GM10248 (cell line): ENCODE results near the gene LENEP.

ENCODE experiments used
- CTCF ChIA-PET: fragments of 300-600 bp; sonication (Branson Sonifier 250); formaldehyde crosslinking; extraction: SDS; loops from one replicate; lab custom pipeline; 2021; ENCODE audit warnings: antibody characterized with exemption; lab: Yijun Ruan, JAX
- POLR2A ChIA-PET: fragments of 350-650 bp; sonication (Branson Sonifier 250); formaldehyde crosslinking; extraction: SDS; loops from one replicate; lab custom pipeline; 2020; ENCODE audit warnings: antibody characterized with exemption; lab: Yijun Ruan, JAX
- DNase-seq: peaks from one replicate; pipeline ENCODE4 v3.0.0; 2012; ENCODE audit errors: extremely low spot score
- TF ChIP-seq, protein P1 (sequence below): IDR thresholded peaks from 2 replicates; pipeline ENCODE4 v1.5.1; 2012; ENCODE audit warnings: mild to moderate bottlenecking, low read depth; ENCODE audit errors: extremely low read depth, missing control alignments, control extremely low read depth

LENEP gene

DNA sequence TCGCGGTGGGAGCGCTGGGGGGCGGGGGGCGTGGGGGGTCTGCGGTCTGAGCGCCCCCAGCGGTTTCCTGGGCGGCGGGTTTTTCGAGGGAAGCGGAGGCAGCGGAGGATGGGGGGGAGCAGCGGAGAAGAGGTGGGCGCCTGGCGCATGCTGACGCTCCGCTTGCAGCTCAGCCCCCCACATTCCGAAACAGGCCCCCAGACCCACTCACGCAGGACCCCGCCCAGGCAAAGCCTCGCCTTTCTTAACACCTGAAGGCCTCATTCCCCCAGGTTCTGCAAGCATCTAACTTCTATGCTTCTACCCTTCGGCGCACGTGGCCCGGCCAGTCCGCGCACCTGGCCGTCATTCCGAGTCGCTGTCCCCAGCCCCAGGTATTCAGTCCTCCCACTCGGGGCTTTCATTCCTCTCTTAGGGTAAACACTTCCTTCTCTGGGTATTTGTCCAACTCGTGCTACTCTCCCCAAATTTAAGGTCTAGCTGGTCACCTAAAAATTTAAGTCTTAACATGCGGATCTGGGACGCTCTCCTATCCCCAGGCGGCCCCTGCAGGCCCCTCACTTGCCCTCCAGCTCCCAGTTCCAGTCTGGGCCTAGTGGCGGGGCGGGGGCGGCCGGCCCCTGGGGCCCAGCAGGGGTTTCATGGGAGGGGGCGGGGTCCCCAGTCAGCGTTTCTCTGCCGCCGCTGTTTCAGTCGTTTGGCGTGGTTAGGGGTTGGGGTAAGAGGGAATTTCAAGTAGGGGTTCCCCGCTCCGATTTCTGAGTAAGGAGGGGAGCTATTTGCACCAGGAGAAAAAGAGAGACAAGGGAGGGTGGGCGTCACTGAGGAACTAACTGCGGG lies 6.4 kb downstream of the LENEP start:
- ChIA-PET POLR2A (interaction anchor here (0.9 to 1.7 kb wide), 4 partner anchors 12 to 133 kb away, joined by 3 to 4 read pairs (median 4); partner anchors contain the start of gene SHC1), CTCF (interaction anchor here (0.6 to 13.3 kb wide), 28 partner anchors 8 to 520 kb away, joined by 3 to 175 read pairs (median 5); partner anchors contain the start of genes ADAM15, CKS1B, FLAD1 and PBXIP1)
- peak; percentile 74 for DNase-seq
- TF ChIP-seq, protein P1, sequence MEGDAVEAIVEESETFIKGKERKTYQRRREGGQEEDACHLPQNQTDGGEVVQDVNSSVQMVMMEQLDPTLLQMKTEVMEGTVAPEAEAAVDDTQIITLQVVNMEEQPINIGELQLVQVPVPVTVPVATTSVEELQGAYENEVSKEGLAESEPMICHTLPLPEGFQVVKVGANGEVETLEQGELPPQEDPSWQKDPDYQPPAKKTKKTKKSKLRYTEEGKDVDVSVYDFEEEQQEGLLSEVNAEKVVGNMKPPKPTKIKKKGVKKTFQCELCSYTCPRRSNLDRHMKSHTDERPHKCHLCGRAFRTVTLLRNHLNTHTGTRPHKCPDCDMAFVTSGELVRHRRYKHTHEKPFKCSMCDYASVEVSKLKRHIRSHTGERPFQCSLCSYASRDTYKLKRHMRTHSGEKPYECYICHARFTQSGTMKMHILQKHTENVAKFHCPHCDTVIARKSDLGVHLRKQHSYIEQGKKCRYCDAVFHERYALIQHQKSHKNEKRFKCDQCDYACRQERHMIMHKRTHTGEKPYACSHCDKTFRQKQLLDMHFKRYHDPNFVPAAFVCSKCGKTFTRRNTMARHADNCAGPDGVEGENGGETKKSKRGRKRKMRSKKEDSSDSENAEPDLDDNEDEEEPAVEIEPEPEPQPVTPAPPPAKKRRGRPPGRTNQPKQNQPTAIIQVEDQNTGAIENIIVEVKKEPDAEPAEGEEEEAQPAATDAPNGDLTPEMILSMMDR, result peak; percentile 6

DNA sequence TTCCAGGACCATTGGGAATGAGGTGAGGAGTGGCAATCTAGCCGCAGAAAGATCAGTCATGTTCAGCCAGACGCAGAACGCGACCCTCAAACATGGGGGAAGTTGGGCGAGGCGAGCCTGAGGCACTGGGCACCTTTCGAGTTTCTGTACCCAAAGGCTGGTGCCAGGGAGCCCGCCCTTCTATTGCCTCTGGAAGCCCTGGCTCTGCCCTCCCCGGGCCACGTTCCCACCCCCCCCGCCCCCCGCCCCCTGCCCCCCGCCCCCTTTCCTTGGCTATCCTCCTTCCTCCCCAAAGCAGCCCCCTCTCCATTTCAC lies 7.0 kb downstream of the LENEP start:
- POLR2A ChIA-PET, result interaction anchor here (0.9 to 1.7 kb wide), 3 partner anchors 19 to 134 kb away, joined by 3 to 4 read pairs (median 4); partner anchors contain the start of gene SHC1
- DNase-seq, result no peak

DNA sequence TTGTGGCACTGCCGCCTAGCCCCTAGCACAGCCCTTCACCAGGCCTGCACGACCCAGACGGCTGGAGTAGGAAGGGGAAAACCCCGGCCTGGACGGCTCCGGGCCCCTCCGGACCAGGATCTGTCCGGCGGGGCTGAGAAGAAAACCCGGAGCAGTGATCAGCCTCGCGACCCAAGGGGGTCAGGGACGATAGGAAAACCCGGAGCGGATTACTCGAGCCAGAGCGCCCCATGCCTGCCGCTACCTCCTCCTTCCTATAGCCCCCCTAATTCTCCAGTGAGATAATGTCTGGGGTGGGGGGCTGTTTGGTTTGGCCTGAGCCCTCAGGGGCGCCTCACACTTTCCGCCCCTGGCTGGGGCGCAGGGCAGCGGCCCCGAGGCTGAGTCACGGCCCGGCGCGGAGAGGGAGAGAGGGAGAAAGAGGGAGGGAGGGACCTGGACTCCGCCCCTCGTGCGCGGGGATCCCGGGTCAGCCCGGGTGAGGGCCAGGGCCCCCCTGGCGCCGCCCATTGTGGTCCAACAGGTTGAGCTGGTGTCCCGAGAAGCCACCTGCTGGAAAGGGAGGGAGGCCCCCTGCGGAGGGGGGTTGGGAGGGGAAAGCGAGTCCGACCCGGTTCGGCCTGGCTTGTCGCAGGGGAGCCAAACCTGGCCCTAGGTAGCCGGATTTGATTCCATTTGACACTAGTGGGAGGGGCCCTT lies 7.5 kb downstream of the LENEP start:
- TF ChIP-seq, protein P1, result no peak
- peak; percentile 83 for DNase-seq
- POLR2A ChIA-PET, result interaction anchor here (0.8 to 1.7 kb wide), 6 partner anchors 20 to 138 kb away, joined by 3 to 4 read pairs (median 4); partner anchors contain the start of genes ADAM15 and SHC1
- CTCF ChIA-PET, result interaction anchor here (0.8 to 13.3 kb wide), 9 partner anchors 7 to 84 kb away, joined by 3 to 175 read pairs (median 7); partner anchors contain the start of genes FLAD1, PBXIP1 and PYGO2

More for the DNA sequence above, 7.0 kb downstream of the LENEP start:
- CTCF ChIA-PET, result interaction anchor here (0.7 to 13.3 kb wide), 17 partner anchors 8 to 239 kb away, joined by 3 to 175 read pairs (median 6); partner anchors contain the start of genes CKS1B, FLAD1 and PBXIP1
- TF ChIP-seq, protein P1, result no peak

DNA sequence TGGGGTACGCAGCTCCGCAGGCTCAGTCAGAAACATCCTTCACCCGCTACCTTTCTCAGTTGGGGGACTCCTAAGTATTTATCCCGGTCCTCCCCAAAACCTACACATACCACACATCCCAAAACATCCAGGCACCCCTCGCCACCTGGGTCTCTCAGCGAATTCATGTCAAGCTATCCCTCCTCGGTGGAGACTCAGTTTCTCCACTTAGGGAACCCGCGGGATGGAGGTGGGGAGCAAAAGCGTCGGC lies 8.0 kb downstream of the LENEP start:
- ChIA-PET CTCF (interaction anchor here (0.8 to 13.3 kb wide), 5 partner anchors 13 to 46 kb away, joined by 3 to 175 read pairs (median 43); partner anchors contain the start of genes FLAD1, PBXIP1 and PYGO2), POLR2A (interaction anchor here (0.8 to 1.0 kb wide), 3 partner anchors 50 to 139 kb away, joined by 3 to 4 read pairs (median 3); partner anchors contain the start of gene ADAM15)
- DNase-seq, result no peak
- TF ChIP-seq, protein P1, result no peak

DNA sequence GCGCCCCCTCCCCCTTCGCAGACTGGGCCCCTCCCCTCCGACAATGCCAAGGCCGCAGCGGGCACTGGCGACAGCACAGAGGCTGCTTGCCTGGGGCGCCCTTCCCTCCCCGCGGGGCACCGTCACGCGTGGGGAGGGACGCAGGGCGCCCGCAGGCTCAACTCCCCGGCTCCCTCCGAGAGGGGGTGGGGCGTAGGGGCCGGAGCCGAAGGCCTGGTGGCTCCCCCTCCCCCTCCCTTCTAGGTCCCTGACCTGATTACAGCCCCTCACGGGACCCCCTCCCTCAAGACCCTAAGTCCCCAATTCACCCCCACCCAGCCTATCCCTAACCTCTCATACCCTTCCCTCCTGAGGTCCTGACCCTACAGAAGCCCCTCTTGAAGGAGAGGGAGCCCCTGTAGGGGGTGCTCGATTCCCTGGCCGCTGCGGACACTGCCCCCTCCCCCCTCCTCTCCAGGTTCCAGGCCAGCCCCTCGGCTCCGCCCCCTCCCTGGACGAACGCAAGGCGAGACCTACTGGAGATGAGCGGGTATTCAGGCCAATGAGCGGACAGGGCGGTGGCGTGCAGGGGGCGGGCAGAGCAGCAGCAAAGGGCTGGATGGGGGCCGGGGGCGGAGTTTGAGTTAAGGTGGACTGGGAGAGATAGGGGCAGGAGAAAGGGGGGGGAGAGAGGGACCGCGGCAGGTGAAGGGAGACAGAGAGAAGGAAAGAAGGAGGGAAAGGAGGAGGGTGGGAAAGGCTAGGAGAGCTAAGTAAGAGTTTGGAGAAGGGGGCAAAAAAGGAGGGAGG lies 8.5 kb downstream of the LENEP start:
- POLR2A ChIA-PET, result interaction anchor here (0.6 to 1.0 kb wide), 4 partner anchors 49 to 1237 kb away, joined by 3 to 5 read pairs (median 4); partner anchors contain the start of gene ADAM15

More for the DNA sequence above, 8.5 kb downstream of the LENEP start:
- peak; percentile 99 for DNase-seq
- CTCF ChIA-PET, result interaction anchor here (0.8 to 13.3 kb wide), 6 partner anchors 14 to 47 kb away, joined by 3 to 175 read pairs (median 24); partner anchors contain the start of genes FLAD1, PBXIP1 and PYGO2
- TF ChIP-seq, protein P1, result peak; percentile 45
